DND-41 (cell line): Measurements from ENCODE around the gene MRPL49.

ENCODE experiments used
- ATAC-seq: fragments of 200-7000 bp; cut with Tn5 transposase; 3 replicates; pipeline ENCODE4 v1.9.1; 2021; ENCODE audit warnings: low read depth; ENCODE audit not compliant: insufficient read depth
- DNase-seq: peaks from one replicate; pipeline ENCODE4 v3.0.0-alpha.2; 2020
- H2AFZ ChIP-seq: 2 replicates; pipeline ENCODE4 v1.6.0; 2012; ENCODE audit warnings: low read depth, low read length
- H3K27ac ChIP-seq: 2 replicates; pipeline ENCODE4 v1.5.1; 2012; ENCODE audit warnings: low read length, inconsistent platforms
- H3K27me3 ChIP-seq: fragments of 200-600 bp; sonication (generic); 2 replicates; pipeline ENCODE4 v1.6.0; 2012; ENCODE audit warnings: low read length, mild to moderate bottlenecking, inconsistent platforms; ENCODE audit not compliant: insufficient read depth, poor library complexity
- H3K36me3 ChIP-seq: 2 replicates; pipeline ENCODE4 v1.5.1; 2012; ENCODE audit warnings: low read length, inconsistent platforms; ENCODE audit not compliant: insufficient read depth
- H3K4me1 ChIP-seq: 2 replicates; pipeline ENCODE4 v1.5.1; 2012; ENCODE audit warnings: mild to moderate bottlenecking, low read length; ENCODE audit not compliant: insufficient read depth
- H3K4me2 ChIP-seq: 2 replicates; pipeline ENCODE4 v1.6.0; 2012; ENCODE audit warnings: mild to moderate bottlenecking, moderate library complexity, low read length, inconsistent platforms; ENCODE audit not compliant: insufficient read depth
- H3K4me3 ChIP-seq, 2 experiments: fragments of 200-600 bp in 1 of 2; shearing (Covaris generic) in 1 of 2; 2 replicates each; pipeline ENCODE4 v1.5.1; 2012 to 2016; ENCODE audit warnings: inconsistent platforms in 2 of 2, low read length in 2 of 2, mild to moderate bottlenecking in 2 of 2, low read depth in 1 of 2, moderate library complexity in 1 of 2
- H3K79me2 ChIP-seq: 2 replicates; pipeline ENCODE4 v1.6.0; 2012; ENCODE audit warnings: low read length, inconsistent platforms; ENCODE audit not compliant: insufficient read depth
- H3K9ac ChIP-seq: 2 replicates; pipeline ENCODE4 v1.6.0; 2012; ENCODE audit warnings: low read depth, mild to moderate bottlenecking, inconsistent platforms, low read length, moderate library complexity
- H3K9me3 ChIP-seq: 2 replicates; pipeline ENCODE4 v1.5.1; 2012; ENCODE audit warnings: low read length, moderate library complexity, mild to moderate bottlenecking, inconsistent platforms; ENCODE audit not compliant: insufficient read depth, severe bottlenecking
- H4K20me1 ChIP-seq: 2 replicates; pipeline ENCODE4 v1.6.0; 2012; ENCODE audit warnings: low read length; ENCODE audit not compliant: insufficient read depth
- EZH2 ChIP-seq: IDR thresholded peaks from 3 replicates; pipeline ENCODE4 v1.6.1; 2012; ENCODE audit warnings: borderline replicate concordance, low read depth, mild to moderate bottlenecking, moderate library complexity, low read length, inconsistent platforms; ENCODE audit not compliant: severe bottlenecking
- TF ChIP-seq, protein P1 (sequence below): IDR thresholded peaks from 2 replicates; pipeline ENCODE4 v1.5.1; 2012; ENCODE audit warnings: borderline replicate concordance, low read length, moderate library complexity, mild to moderate bottlenecking; ENCODE audit not compliant: poor library complexity, severe bottlenecking; ENCODE audit errors: extremely low read depth

MRPL49 gene

DNA sequence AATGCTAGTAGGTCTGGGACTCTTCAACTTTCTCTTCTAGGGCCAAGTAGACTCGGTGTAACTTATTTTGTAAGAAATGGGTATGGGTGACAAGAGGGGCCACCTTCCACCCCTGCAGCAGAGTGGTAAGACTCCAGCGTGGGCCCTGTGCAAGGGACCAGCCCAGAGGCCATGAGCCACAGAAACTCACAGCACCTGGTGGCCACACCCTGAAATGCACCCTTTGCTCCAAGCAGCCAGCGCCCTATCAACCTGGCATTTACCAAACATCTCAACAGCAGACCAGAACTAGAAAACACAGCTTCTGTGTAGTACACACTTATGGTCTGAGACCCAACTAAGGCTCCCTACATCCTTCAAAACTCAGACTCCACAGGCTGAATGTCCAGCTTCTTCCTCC lies 44.0 kb upstream of the MRPL49 start:
- peak; percentile 83 for ATAC-seq
- H3K27ac ChIP-seq, result no peak overlapping the region
- peaks cover 74% of the 10 kb centered on the region for H3K36me3 ChIP-seq
- H3K9me3 ChIP-seq, result no peaks in the 10 kb centered on the region
- H3K4me3 ChIP-seq, result no peak overlapping the region
- peak overlapping the region; percentile 38; the same call in 1 of the 2 replicates for H3K4me2 ChIP-seq
- H3K27me3 ChIP-seq, result no peaks in the 10 kb centered on the region
- DNase-seq, result peak; percentile 62
- TF ChIP-seq EZH2, result no peak
- TF ChIP-seq, protein P1, sequence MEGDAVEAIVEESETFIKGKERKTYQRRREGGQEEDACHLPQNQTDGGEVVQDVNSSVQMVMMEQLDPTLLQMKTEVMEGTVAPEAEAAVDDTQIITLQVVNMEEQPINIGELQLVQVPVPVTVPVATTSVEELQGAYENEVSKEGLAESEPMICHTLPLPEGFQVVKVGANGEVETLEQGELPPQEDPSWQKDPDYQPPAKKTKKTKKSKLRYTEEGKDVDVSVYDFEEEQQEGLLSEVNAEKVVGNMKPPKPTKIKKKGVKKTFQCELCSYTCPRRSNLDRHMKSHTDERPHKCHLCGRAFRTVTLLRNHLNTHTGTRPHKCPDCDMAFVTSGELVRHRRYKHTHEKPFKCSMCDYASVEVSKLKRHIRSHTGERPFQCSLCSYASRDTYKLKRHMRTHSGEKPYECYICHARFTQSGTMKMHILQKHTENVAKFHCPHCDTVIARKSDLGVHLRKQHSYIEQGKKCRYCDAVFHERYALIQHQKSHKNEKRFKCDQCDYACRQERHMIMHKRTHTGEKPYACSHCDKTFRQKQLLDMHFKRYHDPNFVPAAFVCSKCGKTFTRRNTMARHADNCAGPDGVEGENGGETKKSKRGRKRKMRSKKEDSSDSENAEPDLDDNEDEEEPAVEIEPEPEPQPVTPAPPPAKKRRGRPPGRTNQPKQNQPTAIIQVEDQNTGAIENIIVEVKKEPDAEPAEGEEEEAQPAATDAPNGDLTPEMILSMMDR, result peak; percentile 77
- 0 out of 2 replicates have a peak overlapping the region, but pooled peaks have one; percentile 0 for H3K9ac ChIP-seq
- no peak overlapping the region for H2AFZ ChIP-seq
- H3K79me2 ChIP-seq, result peaks cover 54% of the 10 kb centered on the region
- H3K4me1 ChIP-seq, result peaks cover 53% of the 10 kb centered on the region
- peaks cover 45% of the 10 kb centered on the region for H4K20me1 ChIP-seq

DNA sequence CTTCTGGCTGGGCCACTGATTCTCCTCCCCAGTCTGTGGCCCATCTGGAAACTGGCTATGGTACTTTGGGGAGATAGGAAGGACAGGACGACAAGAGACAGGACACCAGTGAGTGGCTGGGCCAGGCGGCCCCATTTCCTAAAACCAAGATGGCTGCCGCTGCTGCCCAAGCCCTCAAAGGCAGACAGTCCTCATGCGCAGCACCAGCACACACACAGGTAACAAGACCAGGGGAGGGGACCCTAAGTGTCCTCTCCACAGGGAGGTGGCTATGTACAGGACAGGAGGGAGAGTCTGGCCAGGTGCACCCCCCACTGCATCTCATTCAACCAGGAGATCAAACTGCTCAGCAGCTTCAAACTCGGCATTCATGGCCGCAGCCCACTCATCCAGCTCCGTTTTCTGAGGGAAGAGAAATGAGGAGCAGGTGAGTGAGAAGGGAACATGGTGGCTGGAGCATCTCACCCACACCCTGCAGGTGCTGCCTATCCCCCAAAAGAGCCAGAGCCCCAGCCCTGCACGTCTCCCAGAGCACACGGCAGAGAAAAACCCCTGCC lies 43.3 kb upstream of the MRPL49 start:
- Histone ChIP-seq H3K27ac (no peak overlapping the region), H3K79me2 (peaks cover 61% of the 10 kb centered on the region), H3K4me2 (peak overlapping the region; percentile 38), H3K4me3 (0 out of 4 replicates have a peak overlapping the region, but pooled peaks of 1 of the 2 experiments have one; percentile 7), H2AFZ (no peak overlapping the region), H3K27me3 (no peaks in the 10 kb centered on the region), H3K9me3 (no peaks in the 10 kb centered on the region), H3K9ac (peak overlapping the region; percentile 0; the same call in 1 of the 2 replicates), H4K20me1 (peaks cover 48% of the 10 kb centered on the region), H3K4me1 (peaks cover 54% of the 10 kb centered on the region), H3K36me3 (peaks cover 79% of the 10 kb centered on the region)
- DNase-seq, result no peak
- no peak for ATAC-seq
- no peak for TF ChIP-seq EZH2
- TF ChIP-seq, protein P1, result no peak

DNA sequence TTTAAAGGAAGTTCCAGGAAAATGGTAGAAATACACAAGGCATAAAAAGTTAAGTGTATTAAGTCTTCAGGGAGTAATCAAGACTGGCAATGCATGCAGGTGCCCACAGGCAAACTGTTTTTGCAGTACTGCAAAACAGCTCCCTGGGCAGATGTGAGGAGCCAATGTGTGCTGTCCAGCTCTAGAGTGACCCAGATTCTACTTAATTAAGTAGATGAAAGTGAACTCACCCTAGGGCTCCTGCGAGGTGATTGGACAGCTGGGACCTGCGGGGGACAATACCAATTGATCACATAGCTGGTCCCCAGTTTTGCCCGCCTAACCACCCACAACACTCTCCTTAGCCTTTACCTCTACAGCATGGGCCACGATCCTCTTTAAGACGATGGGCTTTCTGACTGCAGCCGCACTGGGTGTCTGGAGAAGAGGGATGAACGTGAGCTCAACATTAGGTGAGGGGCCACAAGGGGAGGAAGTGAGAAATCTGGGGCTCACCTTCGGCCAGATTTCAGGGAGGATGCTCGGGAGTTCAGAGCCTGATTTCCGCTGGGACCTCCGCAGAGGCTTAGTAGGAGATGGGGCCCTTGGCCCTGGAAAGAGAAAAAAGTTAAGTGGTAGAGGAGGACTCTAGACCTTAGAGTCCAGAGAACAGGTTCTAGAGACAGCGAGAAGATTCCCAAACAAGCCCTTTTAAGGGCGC lies 38.8 kb upstream of the MRPL49 start:
- peaks cover 87% of the 10 kb centered on the region for H3K36me3 ChIP-seq
- H3K4me3 ChIP-seq, result peak overlapping the region; percentile 89 to 91
- peaks cover 73% of the 10 kb centered on the region for H3K79me2 ChIP-seq
- H3K4me2 ChIP-seq, result peak overlapping the region; percentile 74
- peaks cover 60% of the 10 kb centered on the region for H3K4me1 ChIP-seq
- peak overlapping the region; percentile 96 for H3K27ac ChIP-seq
- TF ChIP-seq EZH2, result no peak
- TF ChIP-seq, protein P1, result peak; percentile 3
- no peaks in the 10 kb centered on the region for H3K9me3 ChIP-seq
- H3K27me3 ChIP-seq, result no peaks in the 10 kb centered on the region
- peak overlapping the region; percentile 80 for H2AFZ ChIP-seq
- ATAC-seq (peak; percentile 25), DNase-seq (no peak)
- H3K9ac ChIP-seq, result peak overlapping the region; percentile 98
- peaks cover 39% of the 10 kb centered on the region for H4K20me1 ChIP-seq
